Muscle of leg (tissue), 16 donors: ENCODE measurements around the gene FGF19. TPM values are rescaled to one million over a fixed set of nuclear protein-coding genes. Genes with fewer than 3 reads are reported as not detected.

Source experiments
- DNase-seq: peaks from one replicate; pipeline ENCODE4 v3.0.0; 2013
- H3K27ac ChIP-seq: one replicate; pipeline ENCODE4 v1.5.1; 2013; ENCODE audit warnings: mild to moderate bottlenecking, low read length, control low read depth
- H3K27me3 ChIP-seq: one replicate; pipeline ENCODE4 v1.6.1; 2013; ENCODE audit warnings: low read length; ENCODE audit not compliant: control insufficient read depth, insufficient read depth
- H3K36me3 ChIP-seq: one replicate; pipeline ENCODE4 v1.6.1; 2013; ENCODE audit warnings: low read length; ENCODE audit not compliant: control insufficient read depth, insufficient read depth
- H3K4me1 ChIP-seq: one replicate; pipeline ENCODE4 v1.6.1; 2013; ENCODE audit warnings: low read length; ENCODE audit not compliant: control insufficient read depth, insufficient read depth
- H3K4me3 ChIP-seq: one replicate; pipeline ENCODE4 v1.5.1; 2013; ENCODE audit warnings: low read length, control low read depth
- H3K9me3 ChIP-seq: replicated peaks from 2 replicates; pipeline ENCODE4 v1.6.1; 2013; ENCODE audit warnings: low read depth, low read length; ENCODE audit not compliant: control insufficient read depth
- WGBS: methylation state at CpG from one replicate; pipeline ENCODE4 v1.1.5; 2013; ENCODE audit warnings: missing lambda C conversion rate; ENCODE audit not compliant: insufficient coverage; 5-methylcytosine and 5-hydroxymethylcytosine counted together
- long read RNA-seq, 11 donors: transcript quantifications; one replicate each; lab custom pipeline, GENCODE V29; 2026
- polyA plus RNA-seq, 8 donors: library from polyadenylated mRNA; unstranded; fragments of 120-200 nt; gene quantifications; one replicate each; pipeline versions ENCODE4 v1.2.1 to v1.2.3, GENCODE V29; 2013; ENCODE audit warnings: inconsistent platforms in 1 of 8, low replicate concordance in 1 of 8; ENCODE audit not compliant: insufficient read length in 8 of 8, insufficient read depth in 1 of 8
- total RNA-seq: library from RNA; stranded (reverse); fragments of 120-200 nt; gene quantifications from one replicate; pipeline ENCODE4 v1.2.4, GENCODE V29; 2013

FGF19 gene, protein sequence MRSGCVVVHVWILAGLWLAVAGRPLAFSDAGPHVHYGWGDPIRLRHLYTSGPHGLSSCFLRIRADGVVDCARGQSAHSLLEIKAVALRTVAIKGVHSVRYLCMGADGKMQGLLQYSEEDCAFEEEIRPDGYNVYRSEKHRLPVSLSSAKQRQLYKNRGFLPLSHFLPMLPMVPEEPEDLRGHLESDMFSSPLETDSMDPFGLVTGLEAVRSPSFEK
- total RNA-seq = 0.44 TPM
- polyA plus RNA-seq = 1 to 10 TPM in 5 of 8 donors, under 1 TPM in 3; 0.52 to 2.1 (median 1.3) TPM
- long read RNA-seq, donor 1 = 0 reads
- long read RNA-seq, donor 2 = 0 reads
- long read RNA-seq, donor 3 = 0 reads
- long read RNA-seq, donor 4 = 0 reads
- long read RNA-seq, donor 5, partial matches to known transcripts = 0 of 2 reads
- long read RNA-seq, donor 5, other reads (novel, unspliced or antisense) = 0 of 2 reads
- long read RNA-seq, donor 6, partial matches to known transcripts = 0 of 2 reads
- long read RNA-seq, donor 6, other reads (novel, unspliced or antisense) = 0 of 2 reads
- long read RNA-seq, donor 7, partial matches to known transcripts = 0 of 1 reads
- long read RNA-seq, donor 7, other reads (novel, unspliced or antisense) = 0 of 1 reads
- long read RNA-seq, donor 8 = 0 reads
- long read RNA-seq, donor 9 = 0 reads
- long read RNA-seq, donor 10, partial matches to known transcripts = 0 of 2 reads
- long read RNA-seq, donor 10, other reads (novel, unspliced or antisense) = 0 of 2 reads
- long read RNA-seq, donor 11 = 0 reads

DNA sequence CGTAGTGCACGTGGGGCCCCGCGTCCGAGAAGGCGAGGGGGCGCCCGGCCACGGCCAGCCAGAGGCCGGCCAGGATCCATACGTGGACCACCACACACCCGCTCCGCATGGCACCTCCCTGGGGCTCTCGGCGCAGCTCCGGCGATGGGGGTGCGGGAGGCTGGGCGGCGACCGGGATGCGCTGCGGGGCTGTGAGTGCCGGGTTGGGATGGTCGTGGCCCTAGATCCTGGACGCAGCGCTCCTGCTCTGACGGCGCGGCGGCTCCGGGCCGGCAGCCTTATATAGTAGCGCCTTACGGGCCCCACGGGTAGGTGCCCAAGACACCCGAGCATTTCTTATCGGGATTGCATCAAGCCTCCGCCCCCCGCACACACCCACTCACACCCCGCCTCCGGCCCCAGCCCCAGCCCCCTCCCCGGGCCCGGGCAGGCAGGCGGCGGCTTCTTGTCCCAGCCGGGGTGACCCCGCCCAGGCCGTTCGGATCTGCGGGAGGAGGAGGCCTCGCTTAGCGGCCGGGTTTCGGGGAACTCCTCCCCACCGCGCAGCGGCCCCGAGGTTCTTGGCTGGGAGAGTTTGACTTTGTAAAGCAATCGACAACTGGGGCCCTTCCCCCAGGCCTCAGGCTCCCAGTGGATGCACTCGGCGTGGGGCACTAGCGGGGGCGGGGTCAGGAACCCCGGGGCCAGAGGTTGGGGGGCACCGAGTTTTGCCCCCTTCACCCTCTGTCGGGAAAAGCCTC lies at the start of gene FGF19:
FGF19 (minus strand) TSS at position 255 of the 740 bp plus-strand sequence; CDS start at position 109, 146 bp downstream.
- peaks cover 79% of the 10 kb centered on the region for H3K27me3 ChIP-seq
- under 1% methylated on average over 53 of the region's 67 CpGs for WGBS
- peak; percentile 56 for DNase-seq

DNA sequence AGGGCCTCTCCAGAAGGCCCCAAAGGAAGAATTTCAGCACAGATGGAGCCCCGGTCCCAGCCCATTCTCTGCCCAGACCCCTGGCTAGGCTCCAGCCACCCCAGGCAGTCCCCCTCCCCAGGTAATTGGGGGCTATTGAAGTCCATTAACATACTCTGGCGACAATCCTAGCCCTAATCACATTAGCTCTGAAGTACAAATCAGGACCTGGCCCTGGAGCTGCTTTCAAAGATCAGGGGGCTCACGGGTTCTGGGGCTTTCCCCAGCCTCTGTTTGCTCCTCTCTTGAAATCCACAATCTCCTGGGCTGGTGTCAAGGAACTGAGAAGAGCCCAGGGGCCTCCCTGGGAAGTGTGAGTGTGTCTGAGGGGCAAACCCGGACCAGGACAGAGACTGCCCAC lies 49.1 kb upstream of the FGF19 start:
- H3K27me3 ChIP-seq = peaks cover 14% of the 10 kb centered on the region
- no peaks in the 10 kb centered on the region for H3K36me3 ChIP-seq
- H3K4me3 ChIP-seq = no peak overlapping the region
- H3K9me3 ChIP-seq = no peaks in the 10 kb centered on the region
- WGBS = 31% methylated on average over 2 of the region's 4 CpGs
- no peaks in the 10 kb centered on the region for H3K4me1 ChIP-seq
- no peak overlapping the region for H3K27ac ChIP-seq
- no peak for DNase-seq

More for the DNA sequence above, at the start of gene FGF19:
- Histone ChIP-seq H3K4me3 (no peak within 1 kb of the TSS), H3K27ac (no peak within 1 kb of the TSS), H3K4me1 (peaks cover 27% of the 10 kb centered on the region), H3K36me3 (no peaks in the 10 kb centered on the region), H3K9me3 (no peaks in the 10 kb centered on the region)

DNA sequence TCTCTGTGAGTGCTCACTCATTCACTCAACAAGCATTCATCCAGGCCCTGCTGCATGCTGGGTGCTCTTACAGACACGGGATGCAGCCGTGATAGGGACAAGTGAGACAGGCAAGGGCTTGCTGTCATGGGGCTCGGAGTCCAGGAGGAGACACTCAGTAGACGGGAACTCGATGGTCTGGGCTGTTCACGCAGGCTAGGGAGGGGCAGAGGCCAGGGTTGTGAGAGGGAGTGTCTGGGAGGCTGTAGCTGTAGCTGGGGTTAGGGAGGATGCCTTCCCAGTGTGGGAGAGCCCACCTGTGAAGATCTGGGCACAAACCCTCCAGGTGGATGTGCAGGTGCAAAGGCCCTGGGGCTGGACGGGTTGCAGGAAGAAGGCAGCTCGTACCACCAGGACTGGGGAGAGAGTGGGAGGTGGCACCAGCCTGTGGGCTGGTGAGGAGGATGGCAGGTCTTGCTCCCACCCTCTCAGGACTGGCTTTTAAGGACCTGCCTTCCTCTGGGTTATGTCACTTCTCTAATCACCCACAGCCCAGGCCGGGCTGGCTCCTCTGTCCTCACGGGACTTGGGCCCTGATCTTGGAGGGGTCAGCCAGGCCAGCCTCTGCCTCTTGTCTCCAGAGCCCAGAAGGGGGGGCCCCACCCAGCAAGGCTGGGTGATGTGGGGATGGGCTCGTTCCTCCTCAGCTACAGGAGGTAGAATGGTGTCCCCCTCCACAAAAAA lies 47.2 kb upstream of the FGF19 start:
- no peaks in the 10 kb centered on the region for H3K36me3 ChIP-seq
- H3K9me3 ChIP-seq = no peaks in the 10 kb centered on the region
- 79% methylated on average over 6 of the region's 11 CpGs for WGBS
- H3K27me3 ChIP-seq = peaks cover 19% of the 10 kb centered on the region
- no peak for DNase-seq
- no peak overlapping the region for H3K4me3 ChIP-seq
- no peak overlapping the region for H3K27ac ChIP-seq
- no peaks in the 10 kb centered on the region for H3K4me1 ChIP-seq

DNA sequence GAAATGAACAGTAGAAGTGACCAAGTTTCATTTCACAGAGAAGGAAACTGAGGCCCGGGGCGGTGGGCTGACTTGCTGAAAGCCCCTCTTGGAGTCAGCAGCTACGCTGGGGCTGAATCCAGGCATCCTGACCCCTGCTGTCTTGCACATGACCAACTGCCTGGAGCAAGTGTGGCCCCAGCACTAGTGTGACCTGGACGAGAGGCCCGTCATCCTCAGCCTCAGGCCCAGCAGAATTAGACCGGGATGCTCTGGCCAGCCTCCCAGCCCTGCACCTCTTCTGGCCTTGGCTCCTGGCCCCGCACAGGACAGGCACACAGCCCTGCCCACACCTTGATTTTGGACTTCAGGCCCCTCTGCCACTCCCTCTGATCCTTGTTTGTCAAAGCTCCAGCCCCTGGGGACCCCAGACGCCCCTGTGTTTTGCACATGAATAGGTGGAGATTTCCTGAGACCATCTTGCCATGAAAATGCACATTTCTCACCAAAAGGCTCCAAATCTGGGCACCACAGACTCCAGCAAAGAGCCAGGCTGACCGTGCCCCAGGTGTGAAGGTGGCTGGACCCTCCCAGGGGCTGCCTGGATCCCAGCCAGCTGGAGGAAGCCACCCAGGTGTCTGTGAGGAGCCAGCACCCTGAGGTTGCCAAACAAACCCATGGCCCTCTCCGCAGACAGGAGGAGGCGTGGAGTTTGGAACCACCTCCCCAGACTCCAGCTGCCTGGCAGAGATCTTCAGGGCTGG lies 46.5 kb upstream of the FGF19 start:
- no peaks in the 10 kb centered on the region for H3K36me3 ChIP-seq
- WGBS = 61% methylated on average over 7 of the region's 11 CpGs
- H3K4me3 ChIP-seq = no peak overlapping the region
- H3K4me1 ChIP-seq = no peaks in the 10 kb centered on the region
- peaks cover 26% of the 10 kb centered on the region for H3K27me3 ChIP-seq
- H3K9me3 ChIP-seq = no peaks in the 10 kb centered on the region
- DNase-seq = no peak
- no peak overlapping the region for H3K27ac ChIP-seq

DNA sequence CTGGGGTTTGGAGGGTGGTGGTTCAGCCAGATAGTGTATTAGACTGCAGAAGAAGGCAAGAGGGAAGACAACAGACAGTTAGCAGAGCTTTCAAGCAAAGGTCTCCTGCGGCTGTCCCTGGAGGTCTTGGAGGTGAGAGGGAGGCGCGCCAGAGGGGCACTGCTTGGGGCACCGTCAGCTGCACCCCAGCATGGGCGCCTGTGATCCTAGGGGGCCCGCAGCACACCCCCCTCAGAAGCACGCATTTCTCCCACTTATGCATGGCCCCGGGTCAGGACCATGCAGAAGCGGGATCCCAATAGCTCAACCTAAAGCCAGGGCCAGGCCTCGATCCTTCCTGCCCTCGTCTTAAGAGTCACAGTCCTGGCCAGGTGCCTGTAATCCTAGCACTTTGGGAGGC lies 44.8 kb upstream of the FGF19 start:
- H3K36me3 ChIP-seq = no peaks in the 10 kb centered on the region
- WGBS = 86% methylated on average over 5 of the region's 11 CpGs
- no peaks in the 10 kb centered on the region for H3K4me1 ChIP-seq
- H3K9me3 ChIP-seq = no peaks in the 10 kb centered on the region
- H3K27me3 ChIP-seq = peaks cover 20% of the 10 kb centered on the region
- H3K27ac ChIP-seq = no peak overlapping the region
- no peak for DNase-seq
- no peak overlapping the region for H3K4me3 ChIP-seq

DNA sequence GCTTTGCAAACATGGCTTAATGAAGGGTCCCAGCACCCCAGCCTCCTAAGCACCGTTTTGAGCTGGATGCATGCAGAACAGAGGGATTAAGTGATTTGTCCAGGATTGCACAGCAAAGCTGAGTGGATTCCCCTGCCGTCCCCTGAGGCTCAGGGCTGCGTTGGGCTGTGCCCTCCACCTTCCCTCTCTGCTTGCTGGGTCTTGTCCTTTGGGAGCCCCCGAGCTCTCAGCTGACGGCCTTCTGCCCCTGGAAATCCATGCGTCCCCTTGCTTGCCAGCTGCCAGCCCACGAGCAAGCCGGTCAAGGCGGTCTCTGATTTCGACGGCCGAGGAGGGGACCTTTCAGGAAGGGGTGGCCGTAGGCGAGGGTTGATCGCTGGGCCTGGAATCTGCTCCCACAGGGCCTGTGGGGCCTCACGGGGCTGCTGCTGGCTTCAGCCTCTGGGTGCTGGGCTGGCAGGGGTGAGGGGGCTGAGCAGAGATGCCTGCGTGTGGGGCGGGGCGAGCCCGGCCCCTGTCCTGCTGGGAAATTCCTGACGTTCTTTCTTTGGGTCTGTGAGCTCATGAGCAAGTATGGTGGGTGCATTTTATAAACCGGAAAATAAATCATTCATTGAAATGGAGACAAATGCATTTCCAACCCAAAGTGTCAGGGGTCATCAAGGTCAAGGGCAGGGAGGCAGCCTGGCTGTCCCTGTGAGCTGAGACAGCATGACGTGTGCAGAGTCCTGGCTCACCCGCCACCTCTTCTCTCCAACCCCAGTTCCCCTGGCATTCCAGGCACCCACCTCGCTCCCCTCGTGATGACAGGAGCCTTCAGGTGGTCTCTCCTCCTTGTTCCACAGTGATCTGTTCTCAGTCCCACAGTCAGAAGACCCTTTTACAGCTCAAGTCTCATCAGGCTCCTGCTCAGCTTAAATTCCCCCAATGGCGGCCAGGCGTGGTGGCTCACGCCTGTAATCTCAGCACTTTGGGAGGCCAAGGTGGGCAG lies 43.2 kb upstream of the FGF19 start:
- no peaks in the 10 kb centered on the region for H3K9me3 ChIP-seq
- DNase-seq = no peak
- H3K27ac ChIP-seq = no peak overlapping the region
- no peak overlapping the region for H3K4me3 ChIP-seq
- no peaks in the 10 kb centered on the region for H3K36me3 ChIP-seq
- H3K27me3 ChIP-seq = peaks cover 22% of the 10 kb centered on the region
- no peaks in the 10 kb centered on the region for H3K4me1 ChIP-seq
- WGBS = 52% methylated on average over 23 of the region's 29 CpGs

GRCh38 chr11:69746140-69746539 lies 42.3 kb upstream of the FGF19 start:
- no peaks in the 10 kb centered on the region for H3K9me3 ChIP-seq
- DNase-seq = no peak
- H3K27ac ChIP-seq = no peak overlapping the region
- WGBS = 72% methylated on average over 8 of the region's 8 CpGs
- no peak overlapping the region for H3K4me3 ChIP-seq
- no peaks in the 10 kb centered on the region for H3K4me1 ChIP-seq
- H3K36me3 ChIP-seq = no peaks in the 10 kb centered on the region
- peaks cover 19% of the 10 kb centered on the region for H3K27me3 ChIP-seq

- Histone ChIP-seq H3K27me3 (peaks cover 19% of the 10 kb centered on the region), H3K9me3 (no peaks in the 10 kb centered on the region), H3K27ac (no peak overlapping the region), H3K4me1 (no peaks in the 10 kb centered on the region), H3K4me3 (no peak overlapping the region), H3K36me3 (no peaks in the 10 kb centered on the region)
- WGBS = 70% methylated on average over 6 of the region's 10 CpGs
- DNase-seq = no peak
Measured at GRCh38 chr11:69745201-69745600, 41.4 kb upstream of the FGF19 start.
